ENCODE measurements around the gene ETHE1. TPM values are rescaled to one million over a fixed set of nuclear protein-coding genes. Genes with fewer than 3 reads are reported as not detected.

ETHE1 gene
- total RNA-seq, 1 donor from 2014 or later: 42.9 TPM

DNA sequence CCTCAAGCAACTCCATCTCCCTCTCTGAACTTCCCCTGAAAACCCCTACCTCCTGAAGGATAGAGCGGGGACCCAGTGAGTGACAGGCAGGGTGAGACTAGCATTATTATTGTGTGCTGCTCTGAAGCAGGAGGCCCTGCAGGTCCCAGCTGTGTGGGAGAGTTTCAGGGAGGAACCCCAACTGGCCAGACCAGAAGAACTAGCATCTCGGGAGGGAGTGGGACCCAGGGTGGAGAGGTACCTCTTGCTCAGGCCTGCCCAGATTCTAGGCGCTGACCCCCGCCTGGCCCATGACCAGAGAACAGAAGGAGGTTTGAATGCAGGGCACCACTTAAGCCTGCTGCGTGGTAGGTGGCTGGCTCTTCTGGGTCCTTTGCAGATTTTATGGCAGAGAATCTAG is 55.9 kb downstream of the ETHE1 start:
- Mint-ChIP-seq H3K27me3 (ENCODE audit: unreplicated experiment) (peaks cover 4% of the 10 kb centered on the region), H3K36me3 (ENCODE audit: low read depth, unreplicated experiment) (no peaks in the 10 kb centered on the region), H3K9me3 (ENCODE audit: unreplicated experiment) (no peaks in the 10 kb centered on the region), H3K4me1 (ENCODE audit: unreplicated experiment) (peaks cover 11% of the 10 kb centered on the region), H3K27ac (ENCODE audit: unreplicated experiment) (no peak overlapping the region), H3K4me3 (ENCODE audit: unreplicated experiment) (no peak overlapping the region)
- TF ChIP-seq, protein P1, sequence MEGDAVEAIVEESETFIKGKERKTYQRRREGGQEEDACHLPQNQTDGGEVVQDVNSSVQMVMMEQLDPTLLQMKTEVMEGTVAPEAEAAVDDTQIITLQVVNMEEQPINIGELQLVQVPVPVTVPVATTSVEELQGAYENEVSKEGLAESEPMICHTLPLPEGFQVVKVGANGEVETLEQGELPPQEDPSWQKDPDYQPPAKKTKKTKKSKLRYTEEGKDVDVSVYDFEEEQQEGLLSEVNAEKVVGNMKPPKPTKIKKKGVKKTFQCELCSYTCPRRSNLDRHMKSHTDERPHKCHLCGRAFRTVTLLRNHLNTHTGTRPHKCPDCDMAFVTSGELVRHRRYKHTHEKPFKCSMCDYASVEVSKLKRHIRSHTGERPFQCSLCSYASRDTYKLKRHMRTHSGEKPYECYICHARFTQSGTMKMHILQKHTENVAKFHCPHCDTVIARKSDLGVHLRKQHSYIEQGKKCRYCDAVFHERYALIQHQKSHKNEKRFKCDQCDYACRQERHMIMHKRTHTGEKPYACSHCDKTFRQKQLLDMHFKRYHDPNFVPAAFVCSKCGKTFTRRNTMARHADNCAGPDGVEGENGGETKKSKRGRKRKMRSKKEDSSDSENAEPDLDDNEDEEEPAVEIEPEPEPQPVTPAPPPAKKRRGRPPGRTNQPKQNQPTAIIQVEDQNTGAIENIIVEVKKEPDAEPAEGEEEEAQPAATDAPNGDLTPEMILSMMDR (IDR thresholded peaks at IDR 0.05; ENCODE audit: unreplicated experiment): no peak
- no peak for DNase-seq (ENCODE audit: low spot score)

DNA sequence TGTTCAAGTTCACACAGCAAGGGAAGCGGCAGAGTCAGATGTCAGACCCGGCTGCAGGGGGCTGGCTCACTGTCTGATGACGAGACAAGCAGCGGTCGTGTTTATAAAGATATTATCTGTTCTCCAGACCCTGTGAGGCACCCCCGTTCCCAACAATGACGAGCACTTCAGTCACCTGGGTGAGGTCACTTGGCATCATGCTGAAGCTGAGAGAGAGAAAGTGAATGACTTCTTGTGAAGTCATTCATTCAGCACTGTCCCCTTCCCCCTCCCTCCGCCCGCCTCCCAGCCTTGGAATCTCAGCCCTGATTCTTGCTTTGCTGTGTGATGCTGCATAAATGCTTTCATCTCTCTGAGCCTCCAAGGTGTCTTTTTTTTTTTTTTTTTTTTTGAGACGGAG is 56.7 kb downstream of the ETHE1 start:
- TF ChIP-seq, protein P1 (IDR thresholded peaks at IDR 0.05; ENCODE audit: unreplicated experiment): no peak
- Mint-ChIP-seq H3K4me1 (ENCODE audit: unreplicated experiment) (peaks cover 8% of the 10 kb centered on the region), H3K4me3 (ENCODE audit: unreplicated experiment) (no peak overlapping the region), H3K9me3 (ENCODE audit: unreplicated experiment) (no peaks in the 10 kb centered on the region), H3K27me3 (ENCODE audit: unreplicated experiment) (peaks cover 3% of the 10 kb centered on the region), H3K27ac (ENCODE audit: unreplicated experiment) (peak overlapping the region; percentile 58), H3K36me3 (ENCODE audit: low read depth, unreplicated experiment) (no peaks in the 10 kb centered on the region)
- no peak for DNase-seq (ENCODE audit: low spot score)

DNA sequence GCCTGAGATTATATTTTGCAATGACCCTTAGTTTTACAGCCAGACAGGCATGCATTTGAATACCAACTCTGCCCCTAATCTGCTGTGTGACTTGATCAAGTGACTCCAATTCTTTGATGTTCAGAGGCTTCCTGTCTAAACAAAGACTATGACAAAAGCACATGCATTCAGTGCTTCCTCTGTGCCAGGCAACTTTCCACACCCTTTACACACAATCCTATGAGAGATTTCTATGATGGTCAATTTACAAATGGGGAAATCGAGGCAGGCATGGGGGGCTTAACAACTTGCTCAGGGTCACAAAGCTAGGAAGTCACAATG is 57.9 kb downstream of the ETHE1 start:
- peaks cover 13% of the 10 kb centered on the region for H3K4me1 Mint-ChIP-seq (ENCODE audit: unreplicated experiment)
- H3K27me3 Mint-ChIP-seq (ENCODE audit: unreplicated experiment): peaks cover 7% of the 10 kb centered on the region
- H3K36me3 Mint-ChIP-seq (ENCODE audit: low read depth, unreplicated experiment): no peaks in the 10 kb centered on the region
- no peak overlapping the region for H3K27ac Mint-ChIP-seq (ENCODE audit: unreplicated experiment)
- DNase-seq (ENCODE audit: low spot score): no peak
- TF ChIP-seq, protein P1 (IDR thresholded peaks at IDR 0.05; ENCODE audit: unreplicated experiment): no peak
- no peak overlapping the region for H3K4me3 Mint-ChIP-seq (ENCODE audit: unreplicated experiment)
- H3K9me3 Mint-ChIP-seq (ENCODE audit: unreplicated experiment): no peaks in the 10 kb centered on the region

DNA sequence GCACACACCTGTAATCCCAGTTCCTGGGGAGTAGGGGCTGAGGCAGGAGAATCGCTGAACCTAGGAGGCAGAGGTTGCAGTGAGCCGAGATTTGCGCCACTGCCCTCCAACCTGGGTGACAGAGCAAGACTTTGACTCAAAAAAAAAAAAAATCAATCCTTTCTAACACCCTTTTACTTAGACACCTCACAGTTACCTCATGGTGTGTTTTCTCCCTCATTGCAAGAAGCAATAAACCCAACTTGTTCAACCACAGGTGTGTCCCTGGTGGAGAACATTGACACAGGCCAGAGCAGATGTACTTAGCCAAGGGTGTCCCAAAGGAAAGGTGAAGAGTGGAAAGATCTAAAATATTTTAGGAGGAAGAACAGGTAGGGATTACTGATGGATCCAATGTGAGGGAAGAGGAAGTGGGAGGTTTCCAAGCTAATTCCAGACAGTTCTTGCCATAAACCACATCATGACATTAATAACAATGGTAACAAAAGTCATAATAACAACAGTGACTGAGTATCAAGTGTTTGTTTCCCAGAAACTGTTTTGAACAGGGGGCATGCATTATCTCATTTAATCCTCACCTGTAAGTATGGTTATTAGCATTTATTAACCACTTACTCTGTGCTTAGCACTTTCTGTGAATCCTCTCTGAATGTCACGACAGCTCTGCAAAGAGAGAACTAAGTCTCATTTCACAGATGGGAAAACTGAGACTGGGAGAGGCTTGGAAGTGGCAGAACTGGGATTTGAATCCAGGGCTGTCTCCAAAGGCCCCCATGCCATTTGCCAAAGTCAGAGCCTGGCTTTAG is 58.4 kb downstream of the ETHE1 start:
- peaks cover 13% of the 10 kb centered on the region for H3K4me1 Mint-ChIP-seq (ENCODE audit: unreplicated experiment)
- no peaks in the 10 kb centered on the region for H3K9me3 Mint-ChIP-seq (ENCODE audit: unreplicated experiment)
- TF ChIP-seq, protein P1 (IDR thresholded peaks at IDR 0.05; ENCODE audit: unreplicated experiment): no peak
- H3K27me3 Mint-ChIP-seq (ENCODE audit: unreplicated experiment): peaks cover 8% of the 10 kb centered on the region
- no peaks in the 10 kb centered on the region for H3K36me3 Mint-ChIP-seq (ENCODE audit: low read depth, unreplicated experiment)
- no peak for DNase-seq (ENCODE audit: low spot score)
- no peak overlapping the region for H3K4me3 Mint-ChIP-seq (ENCODE audit: unreplicated experiment)
- no peak overlapping the region for H3K27ac Mint-ChIP-seq (ENCODE audit: unreplicated experiment)

DNA sequence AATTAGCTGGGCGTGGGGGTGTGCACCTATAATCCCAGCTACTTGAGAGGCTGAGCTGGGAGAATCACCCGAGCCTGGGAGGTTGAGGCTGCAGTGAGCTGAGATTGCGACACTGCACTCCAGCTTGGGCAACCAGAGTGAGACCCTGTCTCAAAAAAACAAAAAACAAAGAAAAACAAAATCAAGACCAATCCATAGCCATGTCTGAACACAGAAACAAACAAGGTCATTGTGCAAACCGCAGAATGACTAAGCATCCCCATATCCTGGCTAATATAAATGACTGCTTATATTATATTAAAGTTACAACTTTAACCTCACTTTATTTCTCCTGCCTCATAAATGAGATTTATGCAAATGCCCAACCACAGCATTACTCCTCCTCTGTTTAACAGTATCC is 59.3 kb downstream of the ETHE1 start:
- TF ChIP-seq, protein P1 (IDR thresholded peaks at IDR 0.05; ENCODE audit: unreplicated experiment): no peak
- no peak overlapping the region for H3K27ac Mint-ChIP-seq (ENCODE audit: unreplicated experiment)
- no peaks in the 10 kb centered on the region for H3K36me3 Mint-ChIP-seq (ENCODE audit: low read depth, unreplicated experiment)
- peaks cover 8% of the 10 kb centered on the region for H3K27me3 Mint-ChIP-seq (ENCODE audit: unreplicated experiment)
- H3K4me3 Mint-ChIP-seq (ENCODE audit: unreplicated experiment): no peak overlapping the region
- H3K4me1 Mint-ChIP-seq (ENCODE audit: unreplicated experiment): peaks cover 13% of the 10 kb centered on the region
- no peak for DNase-seq (ENCODE audit: low spot score)
- H3K9me3 Mint-ChIP-seq (ENCODE audit: unreplicated experiment): no peaks in the 10 kb centered on the region

Measured in endothelial cell (in vitro differentiated cells).